Bronchial epithelial cell (primary cell): ENCODE measurements around the gene ACSL5. TPM values are rescaled to one million over a fixed set of nuclear protein-coding genes. Genes with fewer than 3 reads are reported as not detected.

Experiments used
- DNase-seq: peaks from one replicate; pipeline ENCODE4 v3.0.0-alpha.2; 2010; ENCODE audit warnings: low read depth
- FAIRE-seq: peaks from 2 replicates; lab custom pipeline; 2011; peaks lifted over from hg19 to GRCh38; lab: Jason Lieb, UNC
- H3K27me3 ChIP-seq: 2 replicates; pipeline ENCODE4 v1.5.1; 2011; ENCODE audit warnings: low read length; ENCODE audit not compliant: control insufficient read depth, insufficient read depth
- H3K36me3 ChIP-seq: 2 replicates; pipeline ENCODE4 v1.5.1; 2011; ENCODE audit warnings: low read length; ENCODE audit not compliant: control insufficient read depth, insufficient read depth
- H3K4me3 ChIP-seq: 2 replicates; pipeline ENCODE4 v1.5.1; 2011; ENCODE audit warnings: mild to moderate bottlenecking, low read depth, low read length, control low read depth
- total RNA-seq: library from RNA; depleted of rRNA; stranded (reverse); fragments of >200 nt; gene quantifications from 2 replicates; pipeline ENCODE4 v1.2.1, GENCODE V29; 2014
- TF ChIP-seq, protein P1 (sequence below): IDR thresholded peaks from 2 replicates; pipeline ENCODE4 v1.5.1; 2011; ENCODE audit warnings: mild to moderate bottlenecking, moderate library complexity, low read length, control low read depth, inconsistent platforms; ENCODE audit not compliant: insufficient read depth, severe bottlenecking

ACSL5 gene
- total RNA-seq, 1 donor from 2014 or later: under 0.01 TPM

DNA sequence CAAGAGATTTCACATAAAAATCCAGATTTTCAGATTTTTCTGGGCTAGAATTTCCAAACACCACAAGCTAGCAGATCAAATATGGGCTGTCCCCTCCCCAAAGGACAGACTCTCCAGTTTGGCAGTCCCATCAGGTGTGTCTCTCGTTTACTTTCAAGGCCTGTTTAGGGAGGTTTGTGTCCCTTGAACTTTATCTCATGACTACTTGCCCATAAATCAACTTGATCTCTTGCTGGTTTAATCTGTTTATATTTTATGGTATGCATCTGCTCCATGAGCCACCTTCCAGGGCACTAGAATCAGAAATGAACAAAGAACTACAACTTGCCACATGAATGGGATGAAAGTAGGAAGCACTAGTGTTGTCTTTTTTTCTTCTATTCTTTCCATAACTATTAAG lies 67.6 kb downstream of the ACSL5 start:
- Histone ChIP-seq H3K4me3 (no peak overlapping the region), H3K27me3 (no peaks in the 10 kb centered on the region), H3K36me3 (peaks cover 12% of the 10 kb centered on the region)
- DNase-seq (no peak), FAIRE-seq (no peak)
- TF ChIP-seq, protein P1, sequence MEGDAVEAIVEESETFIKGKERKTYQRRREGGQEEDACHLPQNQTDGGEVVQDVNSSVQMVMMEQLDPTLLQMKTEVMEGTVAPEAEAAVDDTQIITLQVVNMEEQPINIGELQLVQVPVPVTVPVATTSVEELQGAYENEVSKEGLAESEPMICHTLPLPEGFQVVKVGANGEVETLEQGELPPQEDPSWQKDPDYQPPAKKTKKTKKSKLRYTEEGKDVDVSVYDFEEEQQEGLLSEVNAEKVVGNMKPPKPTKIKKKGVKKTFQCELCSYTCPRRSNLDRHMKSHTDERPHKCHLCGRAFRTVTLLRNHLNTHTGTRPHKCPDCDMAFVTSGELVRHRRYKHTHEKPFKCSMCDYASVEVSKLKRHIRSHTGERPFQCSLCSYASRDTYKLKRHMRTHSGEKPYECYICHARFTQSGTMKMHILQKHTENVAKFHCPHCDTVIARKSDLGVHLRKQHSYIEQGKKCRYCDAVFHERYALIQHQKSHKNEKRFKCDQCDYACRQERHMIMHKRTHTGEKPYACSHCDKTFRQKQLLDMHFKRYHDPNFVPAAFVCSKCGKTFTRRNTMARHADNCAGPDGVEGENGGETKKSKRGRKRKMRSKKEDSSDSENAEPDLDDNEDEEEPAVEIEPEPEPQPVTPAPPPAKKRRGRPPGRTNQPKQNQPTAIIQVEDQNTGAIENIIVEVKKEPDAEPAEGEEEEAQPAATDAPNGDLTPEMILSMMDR: no peak

DNA sequence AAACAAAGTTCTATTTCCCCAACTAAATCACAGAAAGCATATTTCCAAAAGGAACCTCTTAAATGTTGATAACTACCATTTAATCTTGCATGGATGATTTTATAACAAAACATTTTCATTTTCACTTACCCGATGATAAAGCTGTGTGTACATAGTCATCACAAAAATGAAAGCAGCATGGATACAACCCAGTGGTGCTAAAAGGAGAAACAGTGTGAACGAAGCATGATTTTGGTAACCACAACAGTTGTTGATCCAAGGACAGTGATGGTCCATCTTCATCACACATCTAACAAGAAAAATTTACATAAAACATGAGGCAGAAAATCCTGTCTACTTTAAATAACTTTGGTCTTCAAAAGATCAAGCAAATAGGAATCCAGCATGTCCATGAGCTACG lies 68.1 kb downstream of the ACSL5 start:
- FAIRE-seq (no peak), DNase-seq (no peak)
- TF ChIP-seq, protein P1: no peak
- H3K36me3 ChIP-seq: peaks cover 12% of the 10 kb centered on the region
- no peak overlapping the region for H3K4me3 ChIP-seq
- no peaks in the 10 kb centered on the region for H3K27me3 ChIP-seq

DNA sequence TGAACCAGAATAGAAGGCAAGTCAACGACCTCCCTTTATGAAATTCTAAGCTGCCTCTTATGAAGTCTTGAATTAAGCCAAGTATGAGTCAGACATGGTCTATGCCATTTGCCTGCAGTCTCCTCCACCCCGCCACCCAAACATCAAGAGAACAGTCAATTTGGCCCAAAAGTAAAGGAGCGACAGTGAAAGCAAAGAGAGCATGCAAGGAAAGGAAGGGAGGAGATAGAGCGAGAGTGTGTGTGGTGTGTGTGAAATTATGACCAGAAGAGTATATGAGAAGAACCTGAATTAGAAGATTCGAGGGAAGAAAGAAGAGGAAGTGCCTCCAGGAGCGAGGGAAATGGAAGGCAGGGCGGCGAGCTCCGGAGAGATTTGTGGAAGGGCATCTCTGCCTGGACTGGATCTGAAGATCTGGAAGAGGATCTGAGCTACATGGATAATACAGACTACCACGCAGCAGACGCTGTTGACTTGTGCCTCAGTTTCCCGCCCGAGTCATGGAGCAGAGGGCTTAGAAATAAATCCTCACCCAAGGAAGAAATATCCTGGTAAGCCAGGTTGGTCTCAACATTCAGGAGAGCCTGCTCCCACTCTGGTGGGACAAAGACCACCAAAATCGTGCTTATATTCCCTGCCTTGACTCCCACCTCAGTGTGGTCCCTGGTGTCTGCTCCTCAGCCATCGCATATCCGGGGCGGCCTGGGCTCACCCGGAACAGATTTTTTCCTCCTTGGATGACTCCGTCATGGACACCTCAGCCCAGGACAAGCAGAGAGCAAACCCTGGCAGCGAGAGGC lies 72.3 kb downstream of the ACSL5 start:
- Histone ChIP-seq H3K4me3 (peak overlapping the region; percentile 97), H3K27me3 (no peaks in the 10 kb centered on the region), H3K36me3 (peaks cover 4% of the 10 kb centered on the region)
- peak; percentile 44 for DNase-seq
- FAIRE-seq: no peak
- TF ChIP-seq, protein P1: no peak

- Histone ChIP-seq H3K4me3 (peak within 1 kb of the TSS; percentile 97), H3K36me3 (peaks cover 4% of the 10 kb centered on the region), H3K27me3 (no peaks in the 10 kb centered on the region)
- TF ChIP-seq, protein P1: peak; percentile 59
- FAIRE-seq (no peak), DNase-seq (peak; percentile 70)
These were observed 73.1 kb downstream of the ACSL5 start, which contains the start of the genes VTI1A and ZDHHC6 for GRCh38 chr10:112446855-112447619. TSS of gene VTI1A (plus strand) at chr10:112447215. CDS start at chr10:112447374, 159 bp downstream. TSS of gene ZDHHC6 (minus strand) at chr10:112446914. CDS start at chr10:112445436, 1,478 bp downstream.

DNA sequence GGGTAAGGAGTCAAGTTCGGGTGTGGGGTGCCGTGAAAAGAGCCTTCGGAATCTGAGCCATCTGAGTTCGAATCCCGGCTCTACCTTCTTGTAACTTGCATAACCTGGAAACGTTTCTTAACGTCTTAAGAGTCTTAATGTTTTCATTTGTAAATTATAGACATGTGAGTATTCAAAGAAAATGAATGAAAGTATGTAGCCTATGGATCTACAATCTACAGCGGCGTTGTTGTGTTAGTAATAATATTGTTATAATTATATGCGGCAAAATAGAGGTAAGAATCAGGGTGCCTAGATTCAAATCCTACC lies 73.7 kb downstream of the ACSL5 start:
- Histone ChIP-seq H3K36me3 (peaks cover 4% of the 10 kb centered on the region), H3K27me3 (no peaks in the 10 kb centered on the region), H3K4me3 (peak overlapping the region; percentile 97)
- TF ChIP-seq, protein P1: no peak
- DNase-seq (no peak), FAIRE-seq (no peak)
